WTC11 (cell line): ENCODE data around the gene STYK1. TPM values are rescaled to one million over a fixed set of nuclear protein-coding genes. Genes with fewer than 3 reads are reported as not detected.
A peak's percentile ranks its signal among the peaks of the same experiment; 100 is the strongest.

Source experiments
- ATAC-seq: fragments of 200-7000 bp; cut with Tn5 transposase; 2 replicates; pipeline ENCODE4 v1.10.0; 2021; ENCODE audit warnings: mild to moderate bottlenecking, moderate library complexity
- Bru-seq: library from RNA; stranded (reverse); fragments of 400-500 nt; gene quantifications from one replicate; lab custom pipeline; 2021; lab: Mats Ljungman, UMichigan
- CTCF ChIA-PET: fragments of 300-600 bp; sonication (Branson Sonifier 250); formaldehyde crosslinking; loops from one replicate; lab custom pipeline; 2021; ENCODE audit warnings: antibody characterized with exemption; lab: Charles Lee
- POLR2A ChIA-PET: fragments of 350-600 bp; sonication (Branson Sonifier 250); formaldehyde crosslinking; loops from one replicate; lab custom pipeline; 2021; ENCODE audit warnings: antibody characterized with exemption; lab: Charles Lee
- DNase-seq: peaks from one replicate; pipeline ENCODE4 v3.0.0; 2021; ENCODE audit warnings: low spot score
- H3K27ac Mint-ChIP-seq: 2 replicates; pipeline ENCODE4 v1.8.0; 2021; ENCODE audit warnings: mixed read lengths
- H3K27me3 Mint-ChIP-seq: 2 replicates; pipeline ENCODE4 v1.8.0; 2021; ENCODE audit warnings: low read depth, mild to moderate bottlenecking, moderate library complexity, mixed read lengths
- H3K36me3 Mint-ChIP-seq: 2 replicates; pipeline ENCODE4 v1.8.0; 2021; ENCODE audit warnings: mixed read lengths
- H3K4me1 Mint-ChIP-seq: 2 replicates; pipeline ENCODE4 v1.8.0; 2022; ENCODE audit warnings: mixed read lengths
- H3K4me3 Mint-ChIP-seq: 2 replicates; pipeline ENCODE4 v1.8.0; 2021; ENCODE audit warnings: mild to moderate bottlenecking, moderate library complexity, mixed read lengths
- H3K9me3 Mint-ChIP-seq: 2 replicates; pipeline ENCODE4 v1.8.0; 2021; ENCODE audit warnings: mixed read lengths
- ARID4B ChIP-seq: sonication (generic); formaldehyde crosslinking; IDR thresholded peaks from 2 replicates; pipeline ENCODE4 v1.8.0; 2023; ENCODE audit warnings: missing genetic modification reagents, mild to moderate bottlenecking, borderline replicate concordance
- CTCF ChIP-seq: fragments of 200-600 bp; IDR thresholded peaks from 2 replicates; pipeline ENCODE4 v1.8.0; 2022; ENCODE audit warnings: antibody characterized with exemption
- E2F5 ChIP-seq: sonication (generic); formaldehyde crosslinking; IDR thresholded peaks from 2 replicates; pipeline ENCODE4 v1.8.1; 2022; ENCODE audit warnings: mild to moderate bottlenecking, moderate library complexity, missing genetic modification reagents
- ESRRA ChIP-seq: sonication (generic); formaldehyde crosslinking; IDR thresholded peaks from 2 replicates; pipeline ENCODE4 v1.8.1; 2022; ENCODE audit warnings: mild to moderate bottlenecking, missing genetic modification reagents, borderline replicate concordance
- ETV6 ChIP-seq: sonication (generic); formaldehyde crosslinking; IDR thresholded peaks from 2 replicates; pipeline ENCODE4 v1.8.1; 2022; ENCODE audit warnings: mild to moderate bottlenecking, missing genetic modification reagents
- MXD4 ChIP-seq: fragments of 250-450 bp; sonication (Bioruptor Pico); IDR thresholded peaks from 2 replicates; pipeline ENCODE4 v1.8.0; 2021; ENCODE audit warnings: mild to moderate bottlenecking, moderate library complexity, borderline replicate concordance
- RORB ChIP-seq: fragments of 250-450 bp; sonication (Bioruptor Pico); IDR thresholded peaks from 2 replicates; pipeline ENCODE4 v1.9.0; 2021; ENCODE audit warnings: mild to moderate bottlenecking
- SP1 ChIP-seq: sonication (generic); formaldehyde crosslinking; conservative IDR thresholded peaks from 2 replicates; pipeline ENCODE4 v1.8.1; 2022; ENCODE audit warnings: missing genetic modification reagents
- ZNF425 ChIP-seq: fragments of 250-450 bp; sonication (Bioruptor Pico); conservative IDR thresholded peaks from 2 replicates; pipeline ENCODE4 v1.9.0; 2021; ENCODE audit warnings: mild to moderate bottlenecking
- long read RNA-seq, 3 experiments: library from RNA in 1 of 3; library from capped mRNA in 1 of 3; library from polyadenylated mRNA in 1 of 3; unstranded in 2 of 3; stranded (forward) in 1 of 3; transcript quantifications; one replicate each; pipeline ENCODE4 v2.0.0, GENCODE V29; 2021
- total RNA-seq: library from RNA; stranded (reverse); gene quantifications from 3 replicates; pipeline ENCODE4 v1.2.3, GENCODE V29; 2021
- TF ChIP-seq, protein P1 (sequence below): sonication (generic); formaldehyde crosslinking; IDR thresholded peaks from 2 replicates; pipeline ENCODE4 v1.8.1; 2023; ENCODE audit warnings: mild to moderate bottlenecking, moderate library complexity, missing genetic modification reagents
- TF ChIP-seq, protein P2 (sequence below): sonication (generic); formaldehyde crosslinking; IDR thresholded peaks from 2 replicates; pipeline ENCODE4 v1.8.0; 2022; ENCODE audit warnings: missing genetic modification reagents

Gene STYK1
- total RNA-seq (1.6 to 1.9 TPM (median 1.6 TPM) in 3 replicates), Bru-seq, nascent RNA (percentile 42 among the genes with signal in this experiment)
- long read RNA-seq, experiment 1, partial matches to known transcripts = 0 of 9 reads
- long read RNA-seq, experiment 1, other reads (novel, unspliced or antisense) = 8 of 9 reads
- long read RNA-seq, experiment 2, partial matches to known transcripts = 1 of 1 reads
- long read RNA-seq, experiment 2, other reads (novel, unspliced or antisense) = 0 of 1 reads
- long read RNA-seq, experiment 3 = 0 reads

GRCh38 chr12:10673659-10674384 lies at the start of gene STYK1:
STYK1 (minus strand) TSS chr12:10674052; CDS start chr12:10634618, 39,434 bp downstream.
- CTCF ChIA-PET = interaction anchor here (0.8 kb wide), 1 partner anchor 16 kb away, joined by 4 read pairs; no protein-coding TSS in a partner anchor
- Mint-ChIP-seq H3K27me3 (no peaks in the 10 kb centered on the region), H3K27ac (no peak within 1 kb of the TSS), H3K36me3 (no peaks in the 10 kb centered on the region), H3K4me3 (peak within 1 kb of the TSS; percentile 83), H3K9me3 (peaks cover 3% of the 10 kb centered on the region; the same call in 1 of the 2 replicates), H3K4me1 (peaks cover 16% of the 10 kb centered on the region)
- ATAC-seq (peak; percentile 88), DNase-seq (peak; percentile 88)
- POLR2A ChIA-PET = no interaction called here
- TF ChIP-seq ZNF425 (CRISPR knock-in tag) (no peak), ETV6 (CRISPR knock-in tag) (peak; percentile 73; the same call in 1 of the 2 replicates), E2F5 (CRISPR knock-in tag) (0 out of 2 replicates have a peak, but pooled peaks have one; percentile 25), ARID4B (CRISPR knock-in tag) (peak; percentile 35; the same call in 1 of the 2 replicates), ESRRA (CRISPR knock-in tag) (no peak), CTCF (peak; percentile 95), MXD4 (CRISPR knock-in tag) (no peak), RORB (CRISPR knock-in tag) (no peak), SP1 (CRISPR knock-in tag) (0 out of 2 replicates have a peak, but pooled peaks have one; percentile 16)
- TF ChIP-seq, protein P1, sequence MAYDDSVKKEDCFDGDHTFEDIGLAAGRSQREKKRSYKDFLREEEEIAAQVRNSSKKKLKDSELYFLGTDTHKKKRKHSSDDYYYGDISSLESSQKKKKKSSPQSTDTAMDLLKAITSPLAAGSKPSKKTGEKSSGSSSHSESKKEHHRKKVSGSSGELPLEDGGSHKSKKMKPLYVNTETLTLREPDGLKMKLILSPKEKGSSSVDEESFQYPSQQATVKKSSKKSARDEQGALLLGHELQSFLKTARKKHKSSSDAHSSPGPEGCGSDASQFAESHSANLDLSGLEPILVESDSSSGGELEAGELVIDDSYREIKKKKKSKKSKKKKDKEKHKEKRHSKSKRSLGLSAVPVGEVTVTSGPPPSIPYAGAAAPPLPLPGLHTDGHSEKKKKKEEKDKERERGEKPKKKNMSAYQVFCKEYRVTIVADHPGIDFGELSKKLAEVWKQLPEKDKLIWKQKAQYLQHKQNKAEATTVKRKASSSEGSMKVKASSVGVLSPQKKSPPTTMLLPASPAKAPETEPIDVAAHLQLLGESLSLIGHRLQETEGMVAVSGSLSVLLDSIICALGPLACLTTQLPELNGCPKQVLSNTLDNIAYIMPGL (CRISPR knock-in tag) = 0 out of 2 replicates have a peak, but pooled peaks have one; percentile 68
- TF ChIP-seq, protein P2, sequence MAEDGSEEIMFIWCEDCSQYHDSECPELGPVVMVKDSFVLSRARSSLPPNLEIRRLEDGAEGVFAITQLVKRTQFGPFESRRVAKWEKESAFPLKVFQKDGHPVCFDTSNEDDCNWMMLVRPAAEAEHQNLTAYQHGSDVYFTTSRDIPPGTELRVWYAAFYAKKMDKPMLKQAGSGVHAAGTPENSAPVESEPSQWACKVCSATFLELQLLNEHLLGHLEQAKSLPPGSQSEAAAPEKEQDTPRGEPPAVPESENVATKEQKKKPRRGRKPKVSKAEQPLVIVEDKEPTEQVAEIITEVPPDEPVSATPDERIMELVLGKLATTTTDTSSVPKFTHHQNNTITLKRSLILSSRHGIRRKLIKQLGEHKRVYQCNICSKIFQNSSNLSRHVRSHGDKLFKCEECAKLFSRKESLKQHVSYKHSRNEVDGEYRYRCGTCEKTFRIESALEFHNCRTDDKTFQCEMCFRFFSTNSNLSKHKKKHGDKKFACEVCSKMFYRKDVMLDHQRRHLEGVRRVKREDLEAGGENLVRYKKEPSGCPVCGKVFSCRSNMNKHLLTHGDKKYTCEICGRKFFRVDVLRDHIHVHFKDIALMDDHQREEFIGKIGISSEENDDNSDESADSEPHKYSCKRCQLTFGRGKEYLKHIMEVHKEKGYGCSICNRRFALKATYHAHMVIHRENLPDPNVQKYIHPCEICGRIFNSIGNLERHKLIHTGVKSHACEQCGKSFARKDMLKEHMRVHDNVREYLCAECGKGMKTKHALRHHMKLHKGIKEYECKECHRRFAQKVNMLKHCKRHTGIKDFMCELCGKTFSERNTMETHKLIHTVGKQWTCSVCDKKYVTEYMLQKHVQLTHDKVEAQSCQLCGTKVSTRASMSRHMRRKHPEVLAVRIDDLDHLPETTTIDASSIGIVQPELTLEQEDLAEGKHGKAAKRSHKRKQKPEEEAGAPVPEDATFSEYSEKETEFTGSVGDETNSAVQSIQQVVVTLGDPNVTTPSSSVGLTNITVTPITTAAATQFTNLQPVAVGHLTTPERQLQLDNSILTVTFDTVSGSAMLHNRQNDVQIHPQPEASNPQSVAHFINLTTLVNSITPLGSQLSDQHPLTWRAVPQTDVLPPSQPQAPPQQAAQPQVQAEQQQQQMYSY (CRISPR knock-in tag) = peak; percentile 74
